ENCODE results near the gene MAGI2. TPM values are rescaled to one million over a fixed set of nuclear protein-coding genes. Genes with fewer than 3 reads are reported as not detected.

The MAGI2 gene
- total RNA-seq, 1 donor from 2014 or later = 13.3 TPM

DNA sequence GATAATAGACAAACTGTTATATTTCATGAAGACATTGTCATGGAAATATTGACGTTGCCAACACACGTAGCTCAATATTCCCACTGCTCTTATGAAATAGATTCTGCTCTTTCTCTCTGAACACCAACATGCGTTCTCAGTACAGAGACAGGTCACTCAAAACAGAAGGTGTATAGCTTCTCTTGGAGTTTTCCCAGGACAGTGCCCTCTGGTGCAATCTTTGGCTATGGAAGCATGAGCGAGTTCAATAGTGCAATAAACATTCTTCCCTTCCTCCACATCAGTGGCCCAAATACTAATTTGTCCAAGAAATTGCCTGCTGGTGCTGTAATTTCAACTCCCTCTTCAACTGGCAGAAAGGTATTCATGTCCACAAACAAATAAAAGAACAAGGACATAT lies 145.3 kb downstream of the MAGI2 start:
- Mint-ChIP-seq H3K4me1 (ENCODE audit: unreplicated experiment) (no peaks in the 10 kb centered on the region), H3K27me3 (no peaks in the 10 kb centered on the region), H3K9me3 (no peaks in the 10 kb centered on the region), H3K27ac (no peak overlapping the region), H3K4me3 (no peak overlapping the region), H3K36me3 (no peaks in the 10 kb centered on the region)
- no peak for DNase-seq (ENCODE audit: extremely low spot score, unreplicated experiment)
- no peak for TF ChIP-seq CTCF (conservative IDR thresholded peaks at IDR 0.05)

DNA sequence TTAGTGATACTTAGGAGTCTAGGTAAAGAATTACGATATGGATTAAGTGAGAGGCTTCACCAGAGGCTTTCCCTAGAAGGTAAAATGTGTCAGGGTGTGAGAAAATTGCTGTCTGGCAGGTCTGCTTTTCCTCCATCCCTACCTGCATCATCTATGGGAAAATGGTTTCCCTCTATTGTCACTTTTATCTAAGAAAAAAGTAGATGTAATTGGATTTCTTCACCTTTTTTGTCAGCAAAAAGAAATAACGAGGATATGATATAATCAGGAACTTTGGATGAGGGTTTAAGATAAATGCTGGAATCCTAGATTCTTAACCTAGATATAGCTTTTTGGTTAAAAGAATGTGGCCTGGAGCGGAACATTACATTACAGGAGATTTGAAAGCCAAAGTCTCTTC lies 146.1 kb downstream of the MAGI2 start:
- Mint-ChIP-seq H3K9me3 (no peaks in the 10 kb centered on the region), H3K36me3 (no peaks in the 10 kb centered on the region), H3K27ac (no peak overlapping the region), H3K4me3 (no peak overlapping the region), H3K27me3 (no peaks in the 10 kb centered on the region), H3K4me1 (ENCODE audit: unreplicated experiment) (no peaks in the 10 kb centered on the region)
- no peak for DNase-seq (ENCODE audit: extremely low spot score, unreplicated experiment)
- no peak for TF ChIP-seq CTCF (conservative IDR thresholded peaks at IDR 0.05)

DNA sequence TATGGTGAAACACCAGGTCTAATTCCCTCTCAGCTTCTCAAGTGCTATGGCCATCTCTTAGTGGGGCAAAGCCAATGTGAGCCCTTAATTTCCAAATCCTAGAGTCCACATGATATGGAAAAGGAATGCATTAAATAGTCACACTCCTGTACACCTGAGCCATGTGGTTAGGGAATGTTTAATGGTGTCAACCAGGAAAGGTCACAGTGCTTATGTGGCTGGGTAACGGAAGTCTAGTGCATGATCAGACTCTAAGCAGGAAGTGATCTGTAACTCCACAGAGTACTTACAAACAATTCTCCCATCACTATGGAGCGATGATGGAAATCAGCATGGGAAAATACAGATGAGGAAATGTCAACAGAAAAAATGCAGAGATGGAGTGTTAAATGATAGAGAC lies 148.8 kb downstream of the MAGI2 start:
- Mint-ChIP-seq H3K9me3 (no peaks in the 10 kb centered on the region), H3K4me3 (no peak overlapping the region), H3K4me1 (ENCODE audit: unreplicated experiment) (no peaks in the 10 kb centered on the region), H3K27ac (no peak overlapping the region), H3K36me3 (no peaks in the 10 kb centered on the region), H3K27me3 (no peaks in the 10 kb centered on the region)
- DNase-seq (ENCODE audit: extremely low spot score, unreplicated experiment) = no peak
- TF ChIP-seq CTCF (conservative IDR thresholded peaks at IDR 0.05) = no peak

DNA sequence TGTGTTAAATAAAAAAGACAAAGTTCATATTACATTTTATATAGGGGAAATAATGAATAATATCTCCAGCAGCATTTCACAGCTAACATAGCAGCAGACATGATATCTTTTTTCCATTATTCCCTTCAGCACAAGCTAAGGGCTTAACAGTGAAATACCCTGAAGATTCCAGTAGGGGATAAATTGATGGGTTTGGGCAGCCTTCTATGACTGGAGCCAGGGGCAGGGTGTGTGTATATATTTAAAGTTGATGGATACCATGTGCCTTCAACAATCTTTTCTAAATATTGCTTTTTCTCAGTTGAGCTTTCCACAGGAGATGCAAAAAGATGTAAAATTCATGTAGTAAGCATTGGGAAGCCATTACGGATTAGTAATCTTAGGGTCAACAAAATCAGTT lies 151.2 kb downstream of the MAGI2 start:
- Mint-ChIP-seq H3K4me3 (no peak overlapping the region), H3K27me3 (no peaks in the 10 kb centered on the region), H3K9me3 (no peaks in the 10 kb centered on the region), H3K27ac (no peak overlapping the region), H3K36me3 (peaks cover 4% of the 10 kb centered on the region), H3K4me1 (ENCODE audit: unreplicated experiment) (no peaks in the 10 kb centered on the region)
- TF ChIP-seq CTCF (conservative IDR thresholded peaks at IDR 0.05) = no peak
- DNase-seq (ENCODE audit: extremely low spot score, unreplicated experiment) = no peak

GRCh38 chr7:79301419-79301818 lies 152.0 kb downstream of the MAGI2 start:
- Mint-ChIP-seq H3K4me1 (ENCODE audit: unreplicated experiment) (no peaks in the 10 kb centered on the region), H3K27me3 (no peaks in the 10 kb centered on the region), H3K27ac (no peak overlapping the region), H3K9me3 (no peaks in the 10 kb centered on the region), H3K36me3 (peaks cover 4% of the 10 kb centered on the region), H3K4me3 (no peak overlapping the region)
- no peak for DNase-seq (ENCODE audit: extremely low spot score, unreplicated experiment)
- TF ChIP-seq CTCF (conservative IDR thresholded peaks at IDR 0.05) = no peak

DNA sequence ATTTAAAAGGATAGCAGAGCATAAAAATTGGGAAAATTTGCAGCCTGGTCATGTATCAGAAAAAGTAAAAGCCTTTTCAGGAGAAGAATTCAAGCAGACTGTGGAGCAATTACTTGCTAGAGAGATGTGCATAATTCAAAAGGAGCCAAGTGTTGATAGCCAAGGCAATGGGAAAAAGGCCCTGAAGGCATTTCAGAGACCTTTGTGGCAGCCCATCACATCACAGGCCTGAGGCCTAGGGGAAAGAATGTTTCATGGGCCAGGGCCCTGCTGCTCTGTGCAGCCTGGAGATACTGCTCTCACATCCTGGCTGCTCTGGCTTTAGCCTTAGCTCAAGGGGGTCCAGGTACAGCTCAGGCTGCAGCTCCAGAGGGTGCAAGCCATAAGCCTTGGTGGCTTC lies 152.9 kb downstream of the MAGI2 start:
- no peak for TF ChIP-seq CTCF (conservative IDR thresholded peaks at IDR 0.05)
- H3K4me3 Mint-ChIP-seq = no peak overlapping the region
- H3K36me3 Mint-ChIP-seq = peaks cover 4% of the 10 kb centered on the region
- no peak overlapping the region for H3K27ac Mint-ChIP-seq
- H3K4me1 Mint-ChIP-seq (ENCODE audit: unreplicated experiment) = no peaks in the 10 kb centered on the region
- no peaks in the 10 kb centered on the region for H3K27me3 Mint-ChIP-seq
- H3K9me3 Mint-ChIP-seq = no peaks in the 10 kb centered on the region
- no peak for DNase-seq (ENCODE audit: extremely low spot score, unreplicated experiment)
